Right forelimb (tissue), 1 donor: Measurements from ENCODE around the gene MEP1B.
"Not testable (repeated sequence)": the region's sequence is repeated elsewhere in the genome, so short reads cannot be mapped to it uniquely, and the experiment has no call there.

ENCODE experiments used
- DNase-seq: peaks from one replicate; pipeline ENCODE4 v3.0.0-alpha.2; 2018

Gene MEP1B

GRCh38 chr18:32189790-32190189, at the start of gene MEP1B:
MEP1B (plus strand) TSS chr18:32190039; CDS start chr18:32190071, 32 bp downstream.
- DNase-seq = no peak

- DNase-seq = no peak
These were observed 41.5 kb upstream of the MEP1B start for GRCh38 chr18:32148185-32148870.

GRCh38 chr18:32152705-32153448, 37.0 kb upstream of the MEP1B start:
- DNase-seq = no peak

GRCh38 chr18:32156855-32157254, 33.0 kb upstream of the MEP1B start:
- DNase-seq = no peak

- no peak for DNase-seq
These were observed 32.3 kb upstream of the MEP1B start for GRCh38 chr18:32157580-32157979.

- DNase-seq = peak; percentile 87
These were observed 31.7 kb upstream of the MEP1B start for GRCh38 chr18:32158108-32158624.

GRCh38 chr18:32158631-32159030, 31.2 kb upstream of the MEP1B start:
- DNase-seq = not testable (repeated sequence)

- no peak for DNase-seq
These were observed 29.3 kb upstream of the MEP1B start for GRCh38 chr18:32160547-32160946.

GRCh38 chr18:32167980-32168730, 21.7 kb upstream of the MEP1B start:
- DNase-seq = no peak

GRCh38 chr18:32173654-32174053, 16.2 kb upstream of the MEP1B start:
- DNase-seq = no peak

GRCh38 chr18:32174719-32175118, 15.1 kb upstream of the MEP1B start:
- DNase-seq = no peak

GRCh38 chr18:32175265-32175664, 14.6 kb upstream of the MEP1B start:
- DNase-seq = peak; percentile 76

GRCh38 chr18:32176745-32177144, 13.1 kb upstream of the MEP1B start:
- DNase-seq = not testable (repeated sequence)

- no peak for DNase-seq
These were observed 12.3 kb upstream of the MEP1B start for GRCh38 chr18:32177530-32177929.

GRCh38 chr18:32183503-32183902, 6.3 kb upstream of the MEP1B start:
- DNase-seq = no peak

GRCh38 chr18:32190209-32190608, 370 bp downstream of the MEP1B start:
- no peak for DNase-seq

GRCh38 chr18:32195881-32196815, 6.3 kb downstream of the MEP1B start:
- no peak for DNase-seq

- DNase-seq = no peak
These were observed 10.9 kb downstream of the MEP1B start for GRCh38 chr18:32200766-32201165.

- DNase-seq = no peak
These were observed 12.3 kb downstream of the MEP1B start for GRCh38 chr18:32201948-32202672.

- DNase-seq = no peak
These were observed 18.2 kb downstream of the MEP1B start for GRCh38 chr18:32208023-32208422.

GRCh38 chr18:32208577-32208976, 18.7 kb downstream of the MEP1B start:
- no peak for DNase-seq
